A549 (cell line): Measurements from ENCODE around the gene EXOC4. TPM values are rescaled to one million over a fixed set of nuclear protein-coding genes. Genes with fewer than 3 reads are reported as not detected.

Experiments used
- ATAC-seq, 2 experiments: fragments of 200-7000 bp in 1 of 2; fragments of >200 bp in 1 of 2; cut with Nextera tagmentation in 1 of 2; cut with Tn5 transposase in 1 of 2; 3 replicates each; pipeline versions ENCODE4 v1.8.0 to v1.9.1; 2018 to 2020; ENCODE audit warnings: mild to moderate bottlenecking in 1 of 2, moderate library complexity in 1 of 2
- CTCF ChIA-PET: fragments of 300-600 bp; sonication (Branson Sonifier 250); formaldehyde crosslinking; extraction: SDS; loops from one replicate; lab custom pipeline; 2021; ENCODE audit warnings: antibody characterized with exemption, inconsistent platforms; lab: Yijun Ruan, JAX
- POLR2A ChIA-PET: fragments of 350-600 bp; formaldehyde crosslinking; extraction: SDS; loops from one replicate; lab custom pipeline; 2021; ENCODE audit warnings: antibody characterized with exemption, inconsistent platforms; lab: Yijun Ruan, JAX
- DNase-seq, 2 experiments: peaks; one replicate each; pipeline versions ENCODE4 v3.0.0 to v3.0.0-alpha.2; 2011 to 2016; ENCODE audit warnings: low read depth in 1 of 2, low spot score in 1 of 2
- FAIRE-seq: peaks from 2 replicates; lab custom pipeline; 2011; peaks lifted over from hg19 to GRCh38; lab: Jason Lieb, UNC
- H3K27ac ChIP-seq, 2 experiments: fragments of >200 bp; sonication (Bioruptor Twin); formaldehyde crosslinking; 3 replicates each; pipeline ENCODE4 v1.5.1; 2016 to 2017
- H3K4me1 ChIP-seq: fragments of >200 bp; sonication (Bioruptor Twin); formaldehyde crosslinking; 3 replicates; pipeline ENCODE4 v1.6.1; 2016
- H3K4me2 ChIP-seq: fragments of >200 bp; sonication (Bioruptor Twin); formaldehyde crosslinking; 3 replicates; pipeline ENCODE4 v1.6.1; 2016
- H3K4me3 ChIP-seq: fragments of >200 bp; sonication (Bioruptor Twin); formaldehyde crosslinking; 3 replicates; pipeline ENCODE4 v1.5.1; 2016
- H3K9me3 ChIP-seq: fragments of >200 bp; sonication (Bioruptor Twin); formaldehyde crosslinking; 3 replicates; pipeline ENCODE4 v1.6.1; 2016
- BCL3 ChIP-seq: fragments of >200 bp; sonication (Bioruptor Twin); formaldehyde crosslinking; IDR thresholded peaks from 3 replicates; pipeline ENCODE4 v1.6.1; 2016
- CBX2 ChIP-seq: fragments of 200-600 bp; sonication (generic); IDR thresholded peaks from 2 replicates; pipeline ENCODE4 v1.6.1; 2016; ENCODE audit warnings: low read depth, mild to moderate bottlenecking, borderline replicate concordance
- E2F6 ChIP-seq: IDR thresholded peaks from 2 replicates; pipeline ENCODE4 v1.6.1; 2012; ENCODE audit warnings: low read depth, borderline replicate concordance
- FOSL2 ChIP-seq, 2 experiments: fragments of 450-650 bp in 1 of 2; fragments of >200 bp in 1 of 2; sonication (Bioruptor Twin) in 1 of 2; formaldehyde crosslinking; IDR thresholded peaks; 2 replicates each; pipeline versions ENCODE4 v1.5.0 to v1.6.1; 2016 to 2020; ENCODE audit warnings: mild to moderate bottlenecking in 1 of 2, moderate library complexity in 1 of 2
- HDAC2 ChIP-seq: fragments of 200-600 bp; sonication (generic); IDR thresholded peaks from 2 replicates; pipeline ENCODE4 v1.6.1; 2016
- HES2 ChIP-seq: fragments of >200 bp; sonication (Bioruptor Twin); formaldehyde crosslinking; IDR thresholded peaks from 2 replicates; pipeline ENCODE4 v1.6.1; 2016
- HEYL ChIP-seq: fragments of 250-450 bp; sonication (Bioruptor Pico); IDR thresholded peaks from 2 replicates; pipeline ENCODE4 v1.8.0; 2021; ENCODE audit warnings: mild to moderate bottlenecking, moderate library complexity
- JUNB ChIP-seq: fragments of >200 bp; sonication (Bioruptor Twin); formaldehyde crosslinking; IDR thresholded peaks from 2 replicates; pipeline ENCODE4 v1.6.1; 2016
- MAFK ChIP-seq: fragments of 450-650 bp; IDR thresholded peaks from 2 replicates; pipeline ENCODE4 v1.6.1; 2014; ENCODE audit not compliant: partially characterized antibody
- MAX ChIP-seq: IDR thresholded peaks from 2 replicates; pipeline ENCODE4 v1.6.1; 2012
- MAZ ChIP-seq: fragments of 150-350 bp; IDR thresholded peaks from 2 replicates; pipeline ENCODE4 v1.6.1; 2014; ENCODE audit warnings: antibody characterized with exemption, low read depth, low read length, borderline replicate concordance
- RCOR1 ChIP-seq: fragments of 150-350 bp; IDR thresholded peaks from 2 replicates; pipeline ENCODE4 v1.6.1; 2014; ENCODE audit warnings: antibody characterized with exemption, low read length, low read depth
- REST ChIP-seq: fragments of 200-600 bp; sonication (generic); IDR thresholded peaks from 2 replicates; pipeline ENCODE4 v1.6.1; 2016; ENCODE audit warnings: antibody characterized with exemption, mild to moderate bottlenecking, moderate library complexity
- TFCP2L1 ChIP-seq: fragments of 250-450 bp; sonication (Bioruptor Pico); IDR thresholded peaks from 2 replicates; pipeline ENCODE4 v1.5.0; 2021; ENCODE audit warnings: mild to moderate bottlenecking
- TP53 ChIP-seq: fragments of 250-450 bp; sonication (Bioruptor Pico); IDR thresholded peaks from 2 replicates; pipeline ENCODE4 v1.5.0; 2021; ENCODE audit warnings: mild to moderate bottlenecking, moderate library complexity
- USF2 ChIP-seq: fragments of 450-650 bp; IDR thresholded peaks from 2 replicates; pipeline ENCODE4 v1.6.1; 2014; ENCODE audit warnings: antibody characterized with exemption
- ZNF302 ChIP-seq: fragments of 250-450 bp; sonication (Bioruptor Pico); IDR thresholded peaks from 2 replicates; pipeline ENCODE4 v1.9.0; 2021; ENCODE audit warnings: inconsistent platforms, mild to moderate bottlenecking, moderate library complexity
- ZSCAN20 ChIP-seq: fragments of 250-450 bp; sonication (Bioruptor Pico); IDR thresholded peaks from 2 replicates; pipeline ENCODE4 v1.8.0; 2022; ENCODE audit warnings: mild to moderate bottlenecking, moderate library complexity
- whole genome bisulfite sequencing: methylation state at CpG from one replicate; pipeline ENCODE4 v1.1.6; 2017; ENCODE audit errors: missing lambda C conversion rate; 5-methylcytosine and 5-hydroxymethylcytosine counted together
- polyA plus RNA-seq, 4 experiments: library from polyadenylated mRNA; depleted of rRNA in 3 of 4; stranded (reverse); fragments of >200 nt; fragmentation: RNase III in 1 of 4; extraction: RNeasy Plus Mini Kit Qiagen cat#74134 plus additional on column Dnase treatment in 1 of 4; gene quantifications; 2 replicates in 3 of 4; 3 replicates in 1 of 4; pipeline ENCODE4 v1.2.3, GENCODE V29; 2011 to 2017

EXOC4 gene
- polyA plus RNA-seq, 2 of the 4 experiments (the other 2 are of a cell fraction): 33.4 to 73.1 TPM

- DNase-seq: no peak
- ChIA-PET POLR2A (no interaction called here), CTCF (interaction anchor here (1.1 to 1.6 kb wide), 3 partner anchors 11 to 72 kb away, joined by 3 to 6 read pairs (median 3); no protein-coding TSS in a partner anchor)
- WGBS: 72% methylated on average over 2 of the region's 2 CpGs
- H3K4me1 ChIP-seq: no peaks in the 10 kb centered on the region
- H3K27ac ChIP-seq: no peak overlapping the region
- FAIRE-seq: no peak
- no peak for ATAC-seq
- H3K4me2 ChIP-seq: no peak overlapping the region
- no peaks in the 10 kb centered on the region for H3K9me3 ChIP-seq
- H3K4me3 ChIP-seq: no peak overlapping the region
- TF ChIP-seq FOSL2 (IDR thresholded peaks at IDR 0.05) (no peak), FOSL2 (CRISPR knock-in tag; IDR thresholded peaks at IDR 0.05) (no peak), HDAC2 (no peak), MAZ (no peak), ZSCAN20 (no peak), BCL3 (no peak)
These were observed 816.3 kb downstream of the EXOC4 start for GRCh38 chr7:134069187-134069586.

- H3K4me2 ChIP-seq: no peak overlapping the region
- no peak overlapping the region for H3K27ac ChIP-seq
- no peaks in the 10 kb centered on the region for H3K4me1 ChIP-seq
- H3K9me3 ChIP-seq: peaks cover 2% of the 10 kb centered on the region; the same call in 1 of the 3 replicates
- POLR2A ChIA-PET: interaction anchor here (0.7 kb wide), 1 partner anchor 9 kb away, joined by 3 read pairs; no protein-coding TSS in a partner anchor
- 79% methylated on average over 3 of the region's 3 CpGs for WGBS
- H3K4me3 ChIP-seq: no peak overlapping the region
- CTCF ChIA-PET: interaction anchor here (1.0 to 1.3 kb wide), 2 partner anchors 13 to 20 kb away, joined by 3 to 6 read pairs; no protein-coding TSS in a partner anchor
- DNase-seq (no peak), ATAC-seq (no peak), FAIRE-seq (no peak)
- peak; percentile 59 for TF ChIP-seq MAFK
- TF ChIP-seq FOSL2 (IDR thresholded peaks at IDR 0.05): no peak
- no peak for TF ChIP-seq FOSL2 (CRISPR knock-in tag; IDR thresholded peaks at IDR 0.05)
These were observed 817.8 kb downstream of the EXOC4 start for GRCh38 chr7:134070673-134071072.

GRCh38 chr7:134071355-134072331, 818.8 kb downstream of the EXOC4 start:
- DNase-seq: no peak
- Histone ChIP-seq H3K4me3 (no peak overlapping the region), H3K4me2 (no peak overlapping the region), H3K9me3 (peaks cover 4% of the 10 kb centered on the region; the same call in 1 of the 3 replicates), H3K27ac (no peak overlapping the region), H3K4me1 (no peaks in the 10 kb centered on the region)
- no peak for FAIRE-seq
- POLR2A ChIA-PET: interaction anchor here (0.7 kb wide), 1 partner anchor 10 kb away, joined by 3 read pairs; no protein-coding TSS in a partner anchor
- ATAC-seq: no peak
- TF ChIP-seq HEYL (CRISPR knock-in tag) (no peak), TFCP2L1 (CRISPR knock-in tag) (no peak), USF2 (no peak), E2F6 (no peak), BCL3 (no peak), HES2 (no peak)
- CTCF ChIA-PET: interaction anchor here (1.0 to 1.3 kb wide), 5 partner anchors 13 to 41 kb away, joined by 3 to 6 read pairs (median 3); no protein-coding TSS in a partner anchor

GRCh38 chr7:134073276-134073675, 820.4 kb downstream of the EXOC4 start:
- H3K9me3 ChIP-seq: peaks cover 4% of the 10 kb centered on the region; the same call in 1 of the 3 replicates
- no peak overlapping the region for H3K4me2 ChIP-seq
- H3K27ac ChIP-seq: no peak overlapping the region
- ATAC-seq: no peak
- DNase-seq: no peak
- ChIA-PET CTCF (interaction anchor here (0.8 kb wide), 1 partner anchor 57 kb away, joined by 3 read pairs; no protein-coding TSS in a partner anchor), POLR2A (no interaction called here)
- WGBS: 81% methylated on average over 6 of the region's 6 CpGs
- no peak overlapping the region for H3K4me3 ChIP-seq
- no peaks in the 10 kb centered on the region for H3K4me1 ChIP-seq
- no peak for FAIRE-seq
- no peak for TF ChIP-seq MAFK
- no peak for TF ChIP-seq MAX
- no peak for TF ChIP-seq ZNF302 (CRISPR knock-in tag)
- no peak for TF ChIP-seq REST
- no peak for TF ChIP-seq CBX2
- TF ChIP-seq TP53 (CRISPR knock-in tag): no peak
- TF ChIP-seq RCOR1: no peak
- no peak for TF ChIP-seq HEYL (CRISPR knock-in tag)
- no peak for TF ChIP-seq JUNB
